HEK293 (cell line): Measurements from ENCODE around the gene ITIH3.

Experiments used
- CTCF ChIA-PET: fragments of 350-600 bp; formaldehyde crosslinking; extraction: SDS; loops from one replicate; lab custom pipeline; 2021; ENCODE audit warnings: antibody characterized with exemption; lab: Yijun Ruan, JAX
- POLR2A ChIA-PET: fragments of 300-600 bp; formaldehyde crosslinking; extraction: SDS; loops from one replicate; lab custom pipeline; 2020; ENCODE audit warnings: antibody characterized with exemption, inconsistent platforms; lab: Yijun Ruan, JAX
- H3K27ac ChIP-seq: fragments of 200-500 bp; sonication (Bioruptor generic); 2 replicates; pipeline ENCODE4 v1.5.1; 2014; ENCODE audit warnings: low read depth, low read length, control low read depth, inconsistent platforms; ENCODE audit errors: extremely low read depth
- H3K36me3 ChIP-seq, 2 experiments: fragments of 200-500 bp in 1 of 2; sonication (Bioruptor generic) in 1 of 2; 1 replicate in 1 of 2; 2 replicates in 1 of 2; pipeline ENCODE4 v1.5.1; 2014 to 2017; ENCODE audit warnings: inconsistent platforms in 2 of 2, low read length in 2 of 2; ENCODE audit not compliant: control insufficient read depth in 2 of 2, insufficient read depth in 1 of 2
- H3K4me1 ChIP-seq: fragments of 200-500 bp; sonication (Bioruptor generic); 2 replicates; pipeline ENCODE4 v1.5.1; 2014; ENCODE audit warnings: mild to moderate bottlenecking, low read length, inconsistent platforms; ENCODE audit not compliant: control insufficient read depth, insufficient read depth
- H3K4me3 ChIP-seq: 2 replicates; pipeline ENCODE4 v1.5.1; 2011; ENCODE audit warnings: low read depth, mild to moderate bottlenecking, control low read depth, low read length, moderate library complexity
- H3K9me3 ChIP-seq: fragments of 200-500 bp; sonication (Bioruptor generic); 2 replicates; pipeline ENCODE4 v1.5.1; 2014; ENCODE audit warnings: low read depth, low read length, inconsistent platforms; ENCODE audit not compliant: control insufficient read depth, insufficient read depth
- BCL11B ChIP-seq: fragments of 450-650 bp; formaldehyde crosslinking; IDR thresholded peaks from 2 replicates; pipeline ENCODE4 v1.5.1; 2016; ENCODE audit warnings: low read depth, missing biosample characterization, missing genetic modification characterization
- GLI2 ChIP-seq: fragments of 450-650 bp; formaldehyde crosslinking; IDR thresholded peaks from 2 replicates; pipeline ENCODE4; 2017; ENCODE audit warnings: missing biosample characterization, missing genetic modification characterization, low read depth, borderline replicate concordance
- KLF7 ChIP-seq: fragments of 450-650 bp; formaldehyde crosslinking; IDR thresholded peaks from 2 replicates; pipeline ENCODE4 v1.5.1; 2016; ENCODE audit warnings: missing biosample characterization, missing genetic modification characterization, borderline replicate concordance
- KLF9 ChIP-seq: fragments of 450-650 bp; formaldehyde crosslinking; IDR thresholded peaks from 2 replicates; pipeline ENCODE4 v1.5.1; 2016; ENCODE audit warnings: missing biosample characterization, missing genetic modification characterization, low read depth
- PRDM1 ChIP-seq: fragments of 450-650 bp; formaldehyde crosslinking; IDR thresholded peaks from 2 replicates; pipeline ENCODE4; 2016; ENCODE audit warnings: missing biosample characterization, missing genetic modification characterization
- SCRT1 ChIP-seq: fragments of 450-650 bp; formaldehyde crosslinking; IDR thresholded peaks from 2 replicates; pipeline ENCODE4 v1.5.1; 2016; ENCODE audit warnings: missing biosample characterization, missing genetic modification characterization, borderline replicate concordance
- SCRT2 ChIP-seq: fragments of 450-650 bp; formaldehyde crosslinking; IDR thresholded peaks from 2 replicates; pipeline ENCODE4 v1.5.1; 2016; ENCODE audit warnings: missing biosample characterization, missing genetic modification characterization
- SETDB1 ChIP-seq: IDR thresholded peaks from one replicate; pipeline ENCODE4 v1.6.1; 2017; ENCODE audit warnings: mild to moderate bottlenecking, low read length, moderate library complexity, mixed read lengths; ENCODE audit not compliant: insufficient read length
- TCF7L2 ChIP-seq: IDR thresholded peaks from 2 replicates; pipeline ENCODE4 v1.6.1; 2011; ENCODE audit warnings: low read depth, mild to moderate bottlenecking, inconsistent platforms, low read length, moderate library complexity, borderline replicate concordance
- ZBTB11 ChIP-seq: fragments of 450-650 bp; formaldehyde crosslinking; conservative IDR thresholded peaks from 2 replicates; pipeline ENCODE4 v1.5.1; 2016; ENCODE audit warnings: low read depth, missing biosample characterization, missing genetic modification characterization
- ZEB2 ChIP-seq: fragments of 450-650 bp; formaldehyde crosslinking; IDR thresholded peaks from 2 replicates; pipeline ENCODE4 v1.5.1; 2016; ENCODE audit warnings: missing biosample characterization, missing genetic modification characterization
- ZNF157 ChIP-seq: fragments of 450-650 bp; formaldehyde crosslinking; IDR thresholded peaks from 2 replicates; pipeline ENCODE4 v1.5.1; 2016; ENCODE audit warnings: missing biosample characterization, missing genetic modification characterization
- ZNF223 ChIP-seq: fragments of 450-650 bp; formaldehyde crosslinking; IDR thresholded peaks from 2 replicates; pipeline ENCODE4 v1.5.1; 2016; ENCODE audit warnings: missing biosample characterization, missing genetic modification characterization
- ZNF311 ChIP-seq: fragments of 450-650 bp; formaldehyde crosslinking; IDR thresholded peaks from 2 replicates; pipeline ENCODE4 v1.5.1; 2017; ENCODE audit warnings: missing biosample characterization, missing genetic modification characterization, borderline replicate concordance
- ZNF335 ChIP-seq: fragments of 450-650 bp; formaldehyde crosslinking; conservative IDR thresholded peaks from 2 replicates; pipeline ENCODE4 v1.5.1; 2016; ENCODE audit warnings: missing biosample characterization, missing genetic modification characterization
- ZNF426 ChIP-seq: fragments of 450-650 bp; formaldehyde crosslinking; IDR thresholded peaks from 2 replicates; pipeline ENCODE4 v1.5.1; 2017; ENCODE audit warnings: missing biosample characterization, missing genetic modification characterization, mild to moderate bottlenecking, inconsistent platforms, moderate library complexity
- ZNF580 ChIP-seq: fragments of 450-650 bp; formaldehyde crosslinking; IDR thresholded peaks from 2 replicates; pipeline ENCODE4 v1.5.1; 2016; ENCODE audit warnings: missing biosample characterization, missing genetic modification characterization
- ZNF626 ChIP-seq: fragments of 450-650 bp; sonication (Bioruptor Pico); formaldehyde crosslinking; IDR thresholded peaks from 2 replicates; pipeline ENCODE4 v1.5.1; 2018; ENCODE audit warnings: missing biosample characterization, missing genetic modification characterization, inconsistent platforms
- ZNF664 ChIP-seq: fragments of 450-650 bp; formaldehyde crosslinking; IDR thresholded peaks from 2 replicates; pipeline ENCODE4 v1.5.1; 2016; ENCODE audit warnings: missing biosample characterization, missing genetic modification characterization
- ZNF707 ChIP-seq: fragments of 450-650 bp; formaldehyde crosslinking; IDR thresholded peaks from 2 replicates; pipeline ENCODE4 v1.5.1; 2016; ENCODE audit warnings: missing biosample characterization, missing genetic modification characterization
- TF ChIP-seq, protein P1 (sequence below): fragments of 450-650 bp; IDR thresholded peaks from 2 replicates; pipeline ENCODE4 v1.5.1; 2018; ENCODE audit warnings: missing biosample characterization, mild to moderate bottlenecking, missing genetic modification characterization

Gene ITIH3

DNA sequence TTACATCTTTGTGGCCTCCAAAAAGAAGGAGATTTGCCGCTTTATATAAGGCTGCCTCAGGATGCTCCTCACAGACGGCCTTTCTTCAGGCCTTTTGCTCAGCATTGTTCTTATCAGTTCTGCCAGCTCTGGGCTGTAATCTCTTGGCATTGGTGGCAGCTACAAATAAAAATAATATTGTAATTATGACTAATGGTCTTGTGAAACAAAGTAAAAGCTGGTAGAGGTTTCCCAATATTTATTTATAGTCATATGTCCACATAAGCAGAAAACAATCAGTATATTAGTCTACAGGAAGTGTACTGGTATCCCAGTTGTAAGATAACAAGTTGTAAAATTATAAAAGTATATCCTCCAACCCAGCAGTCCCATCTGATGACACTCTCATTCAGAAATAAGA lies 31.1 kb upstream of the ITIH3 start:
- H3K27ac ChIP-seq, result no peak overlapping the region
- H3K36me3 ChIP-seq, result peaks cover 33 to 94% of the 10 kb centered on the region in 2 experiments
- CTCF ChIA-PET, result interaction anchor here (0.7 kb wide), 1 partner anchor 193 kb away, joined by 3 read pairs; no protein-coding TSS in a partner anchor
- no peaks in the 10 kb centered on the region for H3K4me1 ChIP-seq
- H3K9me3 ChIP-seq, result no peaks in the 10 kb centered on the region
- no peak for TF ChIP-seq GLI2 (tag by site-specific recombination)
- no peak for TF ChIP-seq TCF7L2
- TF ChIP-seq ZNF223 (tag by site-specific recombination), result no peak
- TF ChIP-seq ZNF311 (tag by site-specific recombination), result no peak
- TF ChIP-seq ZBTB11 (tag by site-specific recombination), result no peak
- TF ChIP-seq ZNF580 (tag by site-specific recombination), result no peak
- TF ChIP-seq ZEB2 (tag by site-specific recombination), result no peak
- no peak for TF ChIP-seq SETDB1
- no peak for TF ChIP-seq SCRT1
- no peak for TF ChIP-seq BCL11B (tag by site-specific recombination)
- TF ChIP-seq ZNF157, result no peak
- no peak for TF ChIP-seq ZNF626 (tag by site-specific recombination)
- no peak for TF ChIP-seq KLF7 (tag by site-specific recombination)
- TF ChIP-seq ZNF664, result no peak
- TF ChIP-seq ZNF426, result no peak
- TF ChIP-seq, protein P1, sequence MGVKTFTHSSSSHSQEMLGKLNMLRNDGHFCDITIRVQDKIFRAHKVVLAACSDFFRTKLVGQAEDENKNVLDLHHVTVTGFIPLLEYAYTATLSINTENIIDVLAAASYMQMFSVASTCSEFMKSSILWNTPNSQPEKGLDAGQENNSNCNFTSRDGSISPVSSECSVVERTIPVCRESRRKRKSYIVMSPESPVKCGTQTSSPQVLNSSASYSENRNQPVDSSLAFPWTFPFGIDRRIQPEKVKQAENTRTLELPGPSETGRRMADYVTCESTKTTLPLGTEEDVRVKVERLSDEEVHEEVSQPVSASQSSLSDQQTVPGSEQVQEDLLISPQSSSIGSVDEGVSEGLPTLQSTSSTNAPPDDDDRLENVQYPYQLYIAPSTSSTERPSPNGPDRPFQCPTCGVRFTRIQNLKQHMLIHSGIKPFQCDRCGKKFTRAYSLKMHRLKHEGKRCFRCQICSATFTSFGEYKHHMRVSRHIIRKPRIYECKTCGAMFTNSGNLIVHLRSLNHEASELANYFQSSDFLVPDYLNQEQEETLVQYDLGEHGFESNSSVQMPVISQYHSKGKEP (tag by site-specific recombination), result no peak
- no peak for TF ChIP-seq ZNF707 (tag by site-specific recombination)
- TF ChIP-seq, all 188 proteins: peak for 0
- no peak overlapping the region for H3K4me3 ChIP-seq
- POLR2A ChIA-PET, result no interaction called here

- ChIA-PET POLR2A (interaction anchor here (0.6 to 1.5 kb wide), 3 partner anchors 43 to 234 kb away, joined by 3 to 4 read pairs (median 3); partner anchors contain the start of genes GLT8D1, SPCS1 and UQCC5), CTCF (interaction anchor here (1.7 kb wide), 1 partner anchor 10 kb away, joined by 4 read pairs; no protein-coding TSS in a partner anchor)
- Histone ChIP-seq H3K27ac (peak overlapping the region; percentile 43; the same call in 1 of the 2 replicates), H3K36me3 (peaks cover 11 to 35% of the 10 kb centered on the region in 2 experiments), H3K4me1 (peaks cover 3% of the 10 kb centered on the region; the same call in 1 of the 2 replicates), H3K4me3 (peak overlapping the region; percentile 94), H3K9me3 (no peaks in the 10 kb centered on the region)
- TF ChIP-seq PRDM1 (tag by site-specific recombination), result peak; percentile 78
- peak; percentile 77 for TF ChIP-seq SCRT2
- TF ChIP-seq KLF9 (tag by site-specific recombination), result no peak
- peak; percentile 19 for TF ChIP-seq ZNF335
Observed at GRCh38 chr3:52769786-52770455, 24.7 kb upstream of the ITIH3 start.
